Activated CD8-positive, alpha-beta memory T cell treated with anti-CD3 and anti-CD28 coated beads, Interleukin-2, amount 50 U/mL, for 48 hours (primary cell): Measurements from ENCODE around the gene TMEM72.

Source experiments
- DNase-seq: peaks from one replicate; pipeline ENCODE4 v3.0.0-alpha.2; 2020

Gene TMEM72

DNA sequence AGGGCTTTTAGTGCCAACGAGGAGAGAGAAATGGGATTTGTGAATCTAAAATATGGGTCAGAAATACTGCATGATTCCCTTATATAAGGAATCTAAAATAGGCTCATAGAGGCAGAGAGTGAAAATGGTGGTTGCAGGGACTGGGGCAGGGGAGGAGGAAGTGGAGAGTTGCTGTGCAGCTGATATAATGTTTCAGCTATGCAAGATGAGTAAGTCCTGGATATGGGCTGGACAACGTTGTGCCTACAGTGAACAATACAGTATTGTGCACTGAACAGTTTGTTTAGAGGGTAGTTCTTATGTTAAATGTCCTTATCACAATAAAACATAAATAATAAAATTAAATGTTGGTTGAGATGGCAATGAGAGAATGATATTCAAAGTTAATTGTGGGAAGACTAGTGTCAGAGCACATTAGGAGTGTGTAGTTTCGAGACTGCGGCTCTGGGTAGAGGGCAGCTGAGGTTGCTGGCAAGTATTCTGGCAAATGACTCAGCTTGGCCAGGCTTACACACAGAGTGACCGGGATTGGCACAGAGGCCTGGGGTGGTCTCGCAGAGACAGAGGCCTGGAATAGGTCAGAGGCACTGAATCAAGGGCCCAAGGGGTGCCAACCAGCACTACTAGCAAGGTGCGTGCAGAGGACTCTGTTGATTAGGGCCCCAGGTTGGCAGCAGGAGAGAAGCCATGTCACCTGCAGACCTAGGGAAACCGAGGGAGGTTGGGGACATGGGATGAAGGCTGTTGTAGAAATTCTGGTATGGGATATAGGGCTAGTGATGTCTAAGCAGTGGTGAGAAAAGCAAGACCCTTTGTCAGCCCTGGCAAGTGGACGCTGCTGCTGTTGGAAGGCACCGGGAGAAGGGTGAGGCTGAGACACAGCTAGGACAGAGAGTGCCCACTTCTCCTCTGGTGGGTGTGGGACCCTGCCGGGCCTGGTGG is 70.3 kb downstream of the TMEM72 start:
- no peak for DNase-seq

DNA sequence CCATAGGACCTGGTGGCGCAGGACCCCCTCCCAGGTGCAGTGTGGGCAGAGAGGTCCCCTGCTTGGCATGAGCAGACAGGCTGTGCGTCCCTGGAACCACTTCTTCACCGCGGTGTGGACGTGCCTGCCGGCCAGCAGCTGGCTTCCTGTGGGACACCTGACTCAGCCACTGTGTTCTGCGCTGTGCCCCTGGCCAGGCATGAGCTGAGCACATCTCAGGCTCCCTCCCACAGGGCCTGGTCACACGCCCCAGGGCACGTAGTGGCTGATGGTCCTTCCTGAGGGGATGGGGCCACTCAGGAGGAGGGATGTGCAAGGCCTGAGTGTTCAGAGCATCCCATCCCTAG is 71.0 kb downstream of the TMEM72 start:
- no peak for DNase-seq

DNA sequence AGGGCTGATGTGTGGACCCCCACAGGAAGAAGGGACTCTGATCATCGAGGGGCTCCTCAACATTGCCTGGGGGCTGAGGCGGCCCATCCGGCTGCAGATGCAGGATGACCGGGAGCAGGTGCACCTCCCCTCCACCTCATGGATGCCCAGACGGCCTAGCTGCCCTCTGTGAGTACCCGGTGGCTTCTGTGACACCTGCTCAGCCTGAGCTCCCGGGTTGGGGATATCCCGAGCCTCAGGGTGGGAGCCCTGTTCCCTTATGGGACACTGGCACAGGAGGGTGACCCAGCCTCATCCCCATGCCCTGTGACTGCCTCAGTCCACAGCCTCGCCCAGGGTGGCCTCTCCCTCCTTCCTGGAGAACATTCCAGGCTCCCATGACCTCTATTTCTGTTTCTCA is 71.4 kb downstream of the TMEM72 start:
- no peak for DNase-seq

DNA sequence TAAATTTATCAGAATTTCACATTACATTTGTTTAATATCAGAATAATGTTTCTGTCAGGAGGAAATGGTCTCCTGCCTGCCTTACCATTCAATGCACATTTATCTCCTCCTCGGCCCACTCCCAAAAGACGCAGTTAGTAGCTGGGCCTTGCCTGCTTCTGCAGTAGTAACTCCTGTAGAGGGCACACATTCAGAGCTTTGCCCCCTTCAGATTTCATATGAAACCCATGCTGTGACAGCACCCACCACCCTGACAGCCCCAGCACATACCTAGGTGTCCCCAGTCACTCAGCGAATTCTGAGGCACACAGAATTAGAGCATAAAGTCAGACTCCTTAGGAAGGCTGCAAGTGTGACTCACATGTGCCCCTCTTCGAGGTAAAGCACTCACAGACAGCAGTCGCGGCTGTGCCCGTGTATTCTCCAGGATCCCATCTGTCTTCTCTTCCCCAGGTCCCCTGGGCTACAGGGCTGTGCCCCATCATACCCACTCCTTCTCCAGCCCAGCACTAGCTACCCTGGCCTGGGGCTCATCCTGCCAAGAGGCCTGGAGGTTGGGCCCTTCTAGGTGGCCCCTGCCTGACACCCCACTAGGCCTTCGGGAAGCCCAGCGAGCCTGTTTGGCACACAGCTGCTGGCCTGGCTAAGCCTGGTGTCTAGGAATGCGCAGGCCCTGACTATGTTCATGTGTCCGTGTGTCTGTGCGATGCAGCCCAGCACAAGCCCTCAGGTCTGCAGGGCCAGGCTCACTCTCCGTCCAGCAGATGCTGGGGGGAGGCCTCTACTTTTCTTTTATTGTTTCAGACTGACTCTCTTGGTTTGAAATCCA is 72.1 kb downstream of the TMEM72 start:
- DNase-seq: no peak

DNA sequence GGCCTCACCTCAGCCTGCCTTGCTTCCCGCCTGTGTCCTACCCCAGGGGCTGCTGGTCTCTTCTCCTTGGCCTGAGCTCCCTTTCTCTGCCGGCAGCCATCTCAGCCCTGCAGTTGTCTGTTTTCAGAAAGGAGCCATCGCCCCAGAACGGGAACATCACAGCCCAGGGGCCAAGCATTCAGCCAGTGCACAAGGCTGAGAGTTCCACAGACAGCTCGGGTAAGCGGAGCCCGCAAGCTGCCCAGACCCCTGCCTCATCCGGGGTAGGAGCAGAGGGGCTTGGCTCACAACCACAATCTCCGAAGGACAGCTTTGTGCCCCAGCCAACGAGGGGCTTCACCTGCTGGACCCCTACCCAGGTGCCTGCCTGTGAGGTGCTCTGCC is 72.8 kb downstream of the TMEM72 start:
- DNase-seq: no peak

DNA sequence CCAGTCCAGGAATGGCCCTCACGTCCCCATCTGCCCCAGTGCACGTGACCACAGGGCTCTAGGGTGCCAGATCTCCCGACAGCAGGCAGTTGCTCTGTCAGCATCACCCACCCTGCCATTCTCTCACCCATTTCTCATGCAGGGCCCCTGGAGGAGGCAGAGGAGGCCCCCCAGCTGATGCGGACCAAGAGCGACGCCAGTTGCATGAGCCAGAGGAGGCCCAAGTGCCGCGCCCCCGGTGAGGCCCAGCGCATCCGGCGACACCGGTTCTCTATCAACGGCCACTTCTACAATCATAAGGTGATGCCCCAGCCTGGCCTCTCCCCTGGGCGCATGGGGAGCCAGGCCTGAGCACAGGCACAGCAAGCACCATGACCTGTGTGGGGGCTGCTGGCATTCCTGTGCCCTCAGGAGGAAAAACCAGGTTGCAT is 73.5 kb downstream of the TMEM72 start:
- DNase-seq: no peak

DNA sequence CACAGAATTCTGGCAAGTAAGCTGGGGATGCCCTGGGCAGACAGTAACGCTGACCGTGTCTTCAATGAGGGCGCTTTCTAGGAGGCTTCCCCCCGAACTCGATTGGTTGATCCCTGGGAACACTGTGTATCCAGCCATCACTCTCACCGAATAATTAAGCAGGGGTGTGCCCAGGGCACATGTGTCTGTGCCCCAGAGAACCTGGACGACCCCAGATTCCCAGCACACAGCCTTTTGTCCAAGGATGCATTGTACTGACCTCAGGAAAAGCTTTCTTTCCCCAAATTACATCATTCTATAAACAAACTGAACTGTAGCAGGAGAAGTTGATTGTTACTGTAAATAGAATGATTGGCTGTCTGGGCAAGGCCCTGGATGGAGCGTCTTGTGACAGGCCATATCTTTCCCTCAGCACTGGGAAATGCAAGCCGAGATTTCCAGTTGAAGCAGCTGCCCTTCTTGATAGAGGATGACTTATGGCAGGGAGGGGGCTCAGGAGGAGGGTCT is 74.1 kb downstream of the TMEM72 start:
- DNase-seq: no peak

DNA sequence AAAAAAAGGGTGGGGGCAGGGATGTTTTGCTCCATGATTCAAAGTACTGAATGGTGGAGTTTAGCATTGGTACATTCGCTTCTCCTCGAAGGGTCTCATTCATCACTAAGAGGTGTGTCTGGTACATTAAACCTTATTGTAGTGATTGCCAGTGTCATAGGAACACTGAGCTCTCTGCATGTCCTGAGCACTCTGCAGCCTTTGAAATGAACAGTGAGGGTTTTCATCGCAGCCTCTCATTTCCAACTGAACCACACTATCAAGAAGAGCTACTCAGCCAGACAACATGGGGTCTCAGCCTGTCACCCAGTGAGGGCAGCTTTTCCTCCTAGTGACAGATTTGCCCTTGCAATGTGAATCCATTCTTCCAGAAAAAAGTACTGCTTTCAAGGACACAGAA is 75.0 kb downstream of the TMEM72 start:
- DNase-seq: no peak
